ENCODE measurements around the gene DAB1. TPM values are rescaled to one million over a fixed set of nuclear protein-coding genes. Genes with fewer than 3 reads are reported as not detected.
A peak's percentile ranks its signal among the peaks of the same experiment; 100 is the strongest.

DAB1 gene
- total and polyA plus RNA-seq, 2 of the 8 experiments (the other 6 are each of a cell fraction or from before 2014, with no cell fraction given): 4.4 to 11.8 TPM

DNA sequence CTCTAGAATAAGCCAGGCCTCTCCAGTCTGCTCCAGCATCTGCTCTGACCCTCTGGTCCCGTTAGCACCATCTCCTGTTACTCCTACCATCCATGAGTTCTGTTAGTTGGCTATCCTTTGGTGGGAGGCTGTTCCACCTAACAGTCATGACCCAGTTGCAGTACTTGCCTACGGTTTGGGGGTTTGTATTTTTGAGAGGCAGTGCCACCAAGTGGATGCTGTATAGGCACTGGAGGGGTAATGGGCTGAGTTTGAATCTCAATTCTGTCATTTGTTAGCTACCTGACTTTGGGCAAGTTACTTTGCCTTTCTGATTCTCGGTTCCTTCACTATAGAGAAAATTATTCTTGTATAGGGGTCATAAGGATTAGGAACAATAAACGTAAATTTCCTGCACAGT lies 445.9 kb downstream of the DAB1 start:
- WGBS, 2 experiments (ENCODE audit: extremely low coverage in 1 of 2, insufficient coverage in 1 of 2, insufficient read length in 1 of 2, insufficient replicate concordance in 2 of 2, low coverage in 1 of 2, low lambda C conversion rate in 2 of 2, missing lambda C conversion rate in 1 of 2): 80% methylated on average over 4 of the region's 4 CpGs; no CpG with 5 or more reads in 1 of the 2 experiments
- H3K36me3 ChIP-seq (ENCODE audit: control insufficient read depth in 2 of 4, insufficient read depth in 4 of 4, low read length in 3 of 4): no peaks in the 10 kb centered on the region
- H2BK15ac ChIP-seq (ENCODE audit: low read length): no peak overlapping the region
- no peaks in the 10 kb centered on the region for H3K4me1 ChIP-seq (replicated peaks in 1 of 4; ENCODE audit: control insufficient read depth in 3 of 4, insufficient read depth in 4 of 4, low read length in 3 of 4)
- no peak overlapping the region for H3K23ac ChIP-seq (ENCODE audit: insufficient read length)
- no peak overlapping the region for H3K14ac ChIP-seq (ENCODE audit: insufficient read length)
- no peak overlapping the region for H4K5ac ChIP-seq (ENCODE audit: insufficient read length, low read depth, low read length)
- POLR2A ChIA-PET (ENCODE audit: partially characterized antibody): no interaction called here
- CTCF ChIA-PET (ENCODE audit: partially characterized antibody): interaction anchor here (0.9 to 1.1 kb wide), 2 partner anchors 29 to 141 kb away, joined by 3 read pairs; no protein-coding TSS in a partner anchor
- no peak overlapping the region for H3K18ac ChIP-seq (ENCODE audit: extremely low read depth, low read length)
- H4K20me1 ChIP-seq (replicated peaks in 1 of 2; ENCODE audit: control insufficient read depth in 1 of 2, insufficient read depth in 2 of 2, low read length in 2 of 2): no peaks in the 10 kb centered on the region
- TF ChIP-seq RAD21 (IDR thresholded peaks at IDR 0.05 in 1 of 2, conservative IDR thresholded peaks at IDR 0.05 in 1 of 2; ENCODE audit: low read depth in 2 of 2, low read length in 2 of 2) (0 out of 4 replicates have a peak, but pooled peaks of 1 of the 2 experiments have one; percentile 15), EGR1 (IDR thresholded peaks at IDR 0.05; ENCODE audit: borderline replicate concordance, low read depth, low read length) (no peak)
- no peak overlapping the region for H2BK5ac ChIP-seq (ENCODE audit: low read depth, low read length)
- H3K4me2 ChIP-seq (ENCODE audit: insufficient read depth in 1 of 2, low read depth in 2 of 2, low read length in 2 of 2): no peak overlapping the region
- no peak overlapping the region for H3K56ac ChIP-seq (replicated peaks; ENCODE audit: insufficient read length, low read depth, low read length)
- H3K4ac ChIP-seq (replicated peaks; ENCODE audit: insufficient read length, low read depth, low read length): no peak overlapping the region
- H3K27ac ChIP-seq (ENCODE audit: low read depth, low read length): no peak overlapping the region
- H2AFZ ChIP-seq (ENCODE audit: low read length): no peak overlapping the region
- no peaks in the 10 kb centered on the region for H3K27me3 ChIP-seq (replicated peaks in 1 of 4; ENCODE audit: control insufficient read depth in 3 of 4, extremely low read depth in 1 of 4, insufficient read depth in 3 of 4, low read length in 3 of 4)
- H2BK12ac ChIP-seq (ENCODE audit: low read depth, low read length): no peak overlapping the region
- no peaks in the 10 kb centered on the region for H3K79me1 ChIP-seq (ENCODE audit: low read depth, low read length)
- no peaks in the 10 kb centered on the region for H3K23me2 ChIP-seq (ENCODE audit: low read depth, low read length)
- DNase-seq (ENCODE audit: low read depth in 1 of 2, low spot score in 2 of 2) (no peak), FAIRE-seq (no peak)
- H3K79me2 ChIP-seq (ENCODE audit: control insufficient read depth in 1 of 2, insufficient read depth in 2 of 2, low read length in 2 of 2): no peaks in the 10 kb centered on the region
- H2AK5ac ChIP-seq (ENCODE audit: low read depth, low read length): no peak overlapping the region
- no peak overlapping the region for H3K9ac ChIP-seq (replicated peaks in 1 of 4; ENCODE audit: extremely low read depth in 1 of 4, low read depth in 3 of 4, low read length in 3 of 4)
- H4K8ac ChIP-seq (ENCODE audit: extremely low read depth, insufficient read depth, low read length): no peak overlapping the region
- H3K4me3 ChIP-seq (ENCODE audit: extremely low read depth in 1 of 4, insufficient read depth in 2 of 4, low read depth in 3 of 4, low read length in 4 of 4): no peak overlapping the region
- no peak overlapping the region for H2BK120ac ChIP-seq (replicated peaks; ENCODE audit: low read depth, low read length)
- H2BK20ac ChIP-seq (ENCODE audit: low read length): no peak overlapping the region
- H3K9me3 ChIP-seq (ENCODE audit: insufficient read depth in 2 of 2, low read depth in 1 of 2, low read length in 1 of 2): no peaks in the 10 kb centered on the region
- H4K91ac ChIP-seq (replicated peaks; ENCODE audit: insufficient read length, low read length): no peak overlapping the region

Data from H1 (cell line).